K562 (cell line): ENCODE measurements around the gene KPTN. TPM values are rescaled to one million over a fixed set of nuclear protein-coding genes. Genes with fewer than 3 reads are reported as not detected.

Experiments used
- ADNP ChIP-seq: fragments of 200-800 bp; sonication (Bioruptor generic); IDR thresholded peaks from 2 replicates; pipeline ENCODE4 v1.6.1; 2016; ENCODE audit warnings: missing genetic modification characterization, missing compliant biosample characterization
- CTBP1 ChIP-seq: fragments of 450-650 bp; IDR thresholded peaks from 2 replicates; pipeline ENCODE4 v1.6.1; 2016; ENCODE audit warnings: borderline replicate concordance
- ELF1 ChIP-seq: fragments of 200-800 bp; sonication (Bioruptor generic); IDR thresholded peaks from 2 replicates; pipeline ENCODE4 v1.6.1; 2016; ENCODE audit warnings: missing genetic modification characterization, missing compliant biosample characterization
- FOS ChIP-seq: IDR thresholded peaks from 3 replicates; pipeline ENCODE4 v1.6.1; 2011; ENCODE audit not compliant: insufficient read length; ENCODE audit errors: extremely low read depth
- FOSL1 ChIP-seq: fragments of 200-800 bp; sonication (Bioruptor generic); conservative IDR thresholded peaks from 2 replicates; pipeline ENCODE4 v1.6.1; 2016; ENCODE audit warnings: missing genetic modification characterization, missing compliant biosample characterization
- L3MBTL2 ChIP-seq: fragments of 450-650 bp; IDR thresholded peaks from 2 replicates; pipeline ENCODE4 v1.6.1; 2016; ENCODE audit warnings: mild to moderate bottlenecking, moderate library complexity
- MYC ChIP-seq, 2 experiments: fragments of 250-450 bp in 1 of 2; sonication (Bioruptor Pico) in 1 of 2; IDR thresholded peaks; 2 replicates each; pipeline versions ENCODE4 v1.5.1 to v1.6.1; 2012 to 2021; ENCODE audit warnings: low read depth in 2 of 2, borderline replicate concordance in 1 of 2, improper control_type of control experiment in 1 of 2, low read length in 1 of 2, mild to moderate bottlenecking in 1 of 2, moderate library complexity in 1 of 2
- MYNN ChIP-seq, 2 experiments: sonication (generic); formaldehyde crosslinking in 1 of 2; IDR thresholded peaks; 2 replicates each; pipeline versions ENCODE4 v1.5.0 to v1.6.1; 2016 to 2020; ENCODE audit warnings: antibody characterized with exemption in 1 of 2, missing genetic modification reagents in 1 of 2
- NFIC ChIP-seq: fragments of 450-650 bp; IDR thresholded peaks from 2 replicates; pipeline ENCODE4 v1.6.1; 2017; ENCODE audit warnings: mild to moderate bottlenecking, inconsistent platforms
- PHF8 ChIP-seq: fragments of 200-600 bp; sonication (generic); IDR thresholded peaks from 2 replicates; pipeline ENCODE4 v1.6.1; 2012; ENCODE audit warnings: mixed run types, mild to moderate bottlenecking, inconsistent platforms, low read length, moderate library complexity, borderline replicate concordance
- RAD51 ChIP-seq: fragments of 450-650 bp; IDR thresholded peaks from 2 replicates; pipeline ENCODE4 v1.7.1; 2016; ENCODE audit warnings: low read depth, mild to moderate bottlenecking, borderline replicate concordance
- RBM25 ChIP-seq: fragments of 200-400 bp; formaldehyde crosslinking; IDR thresholded peaks from 2 replicates; pipeline ENCODE4 v1.6.1; 2018; ENCODE audit warnings: low read length, low read depth, moderate library complexity; ENCODE audit not compliant: severe bottlenecking
- ZNF24 ChIP-seq: fragments of 450-650 bp; IDR thresholded peaks from 2 replicates; pipeline ENCODE4 v1.6.1; 2016
- ZNF830 ChIP-seq: fragments of 250-450 bp; sonication (Bioruptor Pico); IDR thresholded peaks from 2 replicates; pipeline ENCODE4 v1.5.0; 2021; ENCODE audit warnings: mild to moderate bottlenecking
- polyA plus RNA-seq, 8 experiments: library from polyadenylated mRNA; depleted of rRNA in 4 of 8; stranded (reverse) in 5 of 8; unstranded in 3 of 8; fragments of >200 nt; fragmentation: Nextera tagmentation in 2 of 8; fragmentation: Illumina TruSeq in 1 of 8; extraction: Ambion mirVana in 2 of 8; extraction: Trizol in 1 of 8; gene quantifications; 2 replicates each; pipeline versions ENCODE4 v1.2.1 to v1.2.3, GENCODE V29; 2011 to 2014; ENCODE audit warnings: inconsistent platforms in 1 of 8, missing spikeins in 1 of 8
- total RNA-seq, 7 experiments: library from RNA; depleted of rRNA in 6 of 7; stranded (reverse); fragments of >200 nt in 6 of 7; fragmentation: Illumina TruSeq in 2 of 7; extraction: Trizol in 2 of 7; gene quantifications; 2 replicates each; pipeline versions ENCODE4 v1.2.1 to v1.2.3, GENCODE V29; 2011 to 2021; ENCODE audit warnings: low replicate concordance in 1 of 7
- TF ChIP-seq, protein P1 (sequence below): fragments of 200-800 bp; sonication (Bioruptor generic); IDR thresholded peaks from 2 replicates; pipeline ENCODE4 v1.6.1; 2017; ENCODE audit warnings: missing genetic modification characterization, missing compliant biosample characterization
- TF ChIP-seq, protein P2 (sequence below), 2 experiments: fragments of 200-800 bp in 1 of 2; sonication (Bioruptor generic) in 1 of 2; sonication (generic) in 1 of 2; formaldehyde crosslinking in 1 of 2; IDR thresholded peaks in 1 of 2; conservative IDR thresholded peaks in 1 of 2; 2 replicates each; pipeline versions ENCODE4 v1.5.0 to v1.6.1; 2016 to 2020; ENCODE audit warnings: missing compliant biosample characterization in 1 of 2, missing genetic modification characterization in 1 of 2, missing genetic modification reagents in 1 of 2
- TF ChIP-seq, protein P3 (sequence below): sonication (generic); formaldehyde crosslinking; IDR thresholded peaks from 2 replicates; pipeline ENCODE4 v1.9.0; 2022; ENCODE audit warnings: mild to moderate bottlenecking, missing genetic modification reagents
- TF ChIP-seq, protein P4 (sequence below): sonication (generic); formaldehyde crosslinking; IDR thresholded peaks from 2 replicates; pipeline ENCODE4 v1.8.0; 2022; ENCODE audit warnings: missing genetic modification reagents, mild to moderate bottlenecking, moderate library complexity, borderline replicate concordance
- TF ChIP-seq, protein P5 (sequence below): fragments of 250-450 bp; sonication (Bioruptor Pico); IDR thresholded peaks from 2 replicates; pipeline ENCODE4 v1.5.0; 2022; ENCODE audit warnings: mild to moderate bottlenecking

Gene KPTN
- total and polyA plus RNA-seq, 9 of the 15 experiments (the other 6 are each of a cell fraction or from before 2014, with no cell fraction given) = 0.56 to 18.2 (median 8.5) TPM

DNA sequence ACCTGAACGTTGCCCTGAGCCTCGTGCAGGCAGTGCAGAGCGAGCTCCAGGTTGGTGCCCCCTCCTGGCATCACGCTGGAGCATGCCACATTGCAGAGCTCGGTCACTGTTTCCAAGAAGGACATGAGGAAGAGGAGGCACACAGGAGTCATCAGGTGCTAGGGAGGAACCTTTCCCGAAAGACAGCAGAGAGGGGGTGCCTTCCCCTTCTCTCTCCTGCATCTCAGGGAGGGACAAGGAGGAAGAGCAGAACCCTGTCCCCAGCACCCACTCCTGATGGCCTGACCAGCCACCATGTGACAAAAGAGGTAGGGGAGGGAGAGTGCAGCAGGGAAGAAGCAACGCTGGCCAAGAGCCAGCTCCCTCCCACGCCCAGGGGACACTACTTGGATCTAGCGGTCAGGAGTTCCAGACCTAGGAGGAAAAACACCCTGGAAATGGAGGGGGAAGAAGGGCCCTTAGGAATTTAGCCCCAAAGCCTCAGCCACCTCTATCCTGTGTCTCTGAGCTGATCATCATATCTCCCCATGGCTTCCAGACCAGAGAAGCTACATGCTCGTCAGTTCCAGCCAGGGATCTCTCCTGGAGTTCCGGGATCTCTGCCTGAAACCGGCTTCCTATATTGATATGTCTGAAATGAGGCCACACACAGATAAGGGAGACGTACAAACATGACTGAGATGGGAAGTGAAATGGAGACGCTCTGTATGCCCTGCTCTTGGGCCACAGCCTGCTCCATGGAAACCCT is 47.8 kb upstream of the KPTN start (continued):
- TF ChIP-seq, protein P1, sequence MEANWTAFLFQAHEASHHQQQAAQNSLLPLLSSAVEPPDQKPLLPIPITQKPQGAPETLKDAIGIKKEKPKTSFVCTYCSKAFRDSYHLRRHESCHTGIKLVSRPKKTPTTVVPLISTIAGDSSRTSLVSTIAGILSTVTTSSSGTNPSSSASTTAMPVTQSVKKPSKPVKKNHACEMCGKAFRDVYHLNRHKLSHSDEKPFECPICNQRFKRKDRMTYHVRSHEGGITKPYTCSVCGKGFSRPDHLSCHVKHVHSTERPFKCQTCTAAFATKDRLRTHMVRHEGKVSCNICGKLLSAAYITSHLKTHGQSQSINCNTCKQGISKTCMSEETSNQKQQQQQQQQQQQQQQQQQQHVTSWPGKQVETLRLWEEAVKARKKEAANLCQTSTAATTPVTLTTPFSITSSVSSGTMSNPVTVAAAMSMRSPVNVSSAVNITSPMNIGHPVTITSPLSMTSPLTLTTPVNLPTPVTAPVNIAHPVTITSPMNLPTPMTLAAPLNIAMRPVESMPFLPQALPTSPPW (CRISPR knock-in tag) = peak; percentile 43
- peak; percentile 62 for TF ChIP-seq ELF1
- TF ChIP-seq, protein P2, sequence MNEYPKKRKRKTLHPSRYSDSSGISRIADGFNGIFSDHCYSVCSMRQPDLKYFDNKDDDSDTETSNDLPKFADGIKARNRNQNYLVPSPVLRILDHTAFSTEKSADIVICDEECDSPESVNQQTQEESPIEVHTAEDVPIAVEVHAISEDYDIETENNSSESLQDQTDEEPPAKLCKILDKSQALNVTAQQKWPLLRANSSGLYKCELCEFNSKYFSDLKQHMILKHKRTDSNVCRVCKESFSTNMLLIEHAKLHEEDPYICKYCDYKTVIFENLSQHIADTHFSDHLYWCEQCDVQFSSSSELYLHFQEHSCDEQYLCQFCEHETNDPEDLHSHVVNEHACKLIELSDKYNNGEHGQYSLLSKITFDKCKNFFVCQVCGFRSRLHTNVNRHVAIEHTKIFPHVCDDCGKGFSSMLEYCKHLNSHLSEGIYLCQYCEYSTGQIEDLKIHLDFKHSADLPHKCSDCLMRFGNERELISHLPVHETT (CRISPR knock-in tag; conservative IDR thresholded peaks at IDR 0.05 in 1 of 2, IDR thresholded peaks at IDR 0.05 in 1 of 2) = peak in 1 of 2 experiments; percentile 40; a peak in 1 of 4 replicates
- peak; percentile 58 for TF ChIP-seq RAD51
- TF ChIP-seq CTBP1 = peak; percentile 50; the same call in 1 of the 2 replicates
- TF ChIP-seq MYNN (IDR thresholded peaks at IDR 0.05) = no peak
- no peak for TF ChIP-seq MYNN (CRISPR knock-in tag; IDR thresholded peaks at IDR 0.05)
- TF ChIP-seq, protein P3, sequence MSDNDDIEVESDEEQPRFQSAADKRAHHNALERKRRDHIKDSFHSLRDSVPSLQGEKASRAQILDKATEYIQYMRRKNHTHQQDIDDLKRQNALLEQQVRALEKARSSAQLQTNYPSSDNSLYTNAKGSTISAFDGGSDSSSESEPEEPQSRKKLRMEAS (CRISPR knock-in tag) = no peak
- TF ChIP-seq, protein P4, sequence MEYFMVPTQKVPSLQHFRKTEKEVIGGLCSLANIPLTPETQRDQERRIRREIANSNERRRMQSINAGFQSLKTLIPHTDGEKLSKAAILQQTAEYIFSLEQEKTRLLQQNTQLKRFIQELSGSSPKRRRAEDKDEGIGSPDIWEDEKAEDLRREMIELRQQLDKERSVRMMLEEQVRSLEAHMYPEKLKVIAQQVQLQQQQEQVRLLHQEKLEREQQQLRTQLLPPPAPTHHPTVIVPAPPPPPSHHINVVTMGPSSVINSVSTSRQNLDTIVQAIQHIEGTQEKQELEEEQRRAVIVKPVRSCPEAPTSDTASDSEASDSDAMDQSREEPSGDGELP (CRISPR knock-in tag) = peak; percentile 32; the same call in 1 of the 2 replicates
- TF ChIP-seq MYC (IDR thresholded peaks at IDR 0.05; ENCODE audit: low read depth, low read length) = 0 out of 2 replicates have a peak, but pooled peaks have one; percentile 11
- TF ChIP-seq MYC (CRISPR knock-in tag; IDR thresholded peaks at IDR 0.05; ENCODE audit: borderline replicate concordance, low read depth) = no peak
- no peak for TF ChIP-seq ZNF24
- peak; percentile 94 for TF ChIP-seq NFIC
- TF ChIP-seq FOSL1 = 0 out of 2 replicates have a peak, but pooled peaks have one; percentile 33
- peak; percentile 45; the same call in 1 of the 2 replicates for TF ChIP-seq L3MBTL2
- TF ChIP-seq FOS = no peak
- TF ChIP-seq RBM25 = no peak
- peak; percentile 28; the same call in 1 of the 2 replicates for TF ChIP-seq PHF8
- no peak for TF ChIP-seq ZNF830 (CRISPR knock-in tag)
- no peak for TF ChIP-seq ADNP (tag)
- TF ChIP-seq, protein P5, sequence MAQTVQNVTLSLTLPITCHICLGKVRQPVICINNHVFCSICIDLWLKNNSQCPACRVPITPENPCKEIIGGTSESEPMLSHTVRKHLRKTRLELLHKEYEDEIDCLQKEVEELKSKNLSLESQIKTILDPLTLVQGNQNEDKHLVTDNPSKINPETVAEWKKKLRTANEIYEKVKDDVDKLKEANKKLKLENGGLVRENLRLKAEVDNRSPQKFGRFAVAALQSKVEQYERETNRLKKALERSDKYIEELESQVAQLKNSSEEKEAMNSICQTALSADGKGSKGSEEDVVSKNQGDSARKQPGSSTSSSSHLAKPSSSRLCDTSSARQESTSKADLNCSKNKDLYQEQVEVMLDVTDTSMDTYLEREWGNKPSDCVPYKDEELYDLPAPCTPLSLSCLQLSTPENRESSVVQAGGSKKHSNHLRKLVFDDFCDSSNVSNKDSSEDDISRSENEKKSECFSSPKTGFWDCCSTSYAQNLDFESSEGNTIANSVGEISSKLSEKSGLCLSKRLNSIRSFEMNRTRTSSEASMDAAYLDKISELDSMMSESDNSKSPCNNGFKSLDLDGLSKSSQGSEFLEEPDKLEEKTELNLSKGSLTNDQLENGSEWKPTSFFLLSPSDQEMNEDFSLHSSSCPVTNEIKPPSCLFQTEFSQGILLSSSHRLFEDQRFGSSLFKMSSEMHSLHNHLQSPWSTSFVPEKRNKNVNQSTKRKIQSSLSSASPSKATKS (CRISPR knock-in tag) = no peak
